Fibroblast of upper back skin (primary cell): Measurements from ENCODE around the gene ADGRG6.
A peak's percentile ranks its signal among the peaks of the same experiment; 100 is the strongest.
"Not testable (repeated sequence)": the region's sequence is repeated elsewhere in the genome, so short reads cannot be mapped to it uniquely, and the experiment has no call there.

Experiments used
- DNase-seq: peaks from one replicate; pipeline ENCODE4 v3.0.0-alpha.2; 2013

ADGRG6 gene

GRCh38 chr6:142322504-142323198 lies 20.8 kb downstream of the ADGRG6 start:
- no peak for DNase-seq

GRCh38 chr6:142323377-142323776 lies 21.6 kb downstream of the ADGRG6 start:
- no peak for DNase-seq

DNA sequence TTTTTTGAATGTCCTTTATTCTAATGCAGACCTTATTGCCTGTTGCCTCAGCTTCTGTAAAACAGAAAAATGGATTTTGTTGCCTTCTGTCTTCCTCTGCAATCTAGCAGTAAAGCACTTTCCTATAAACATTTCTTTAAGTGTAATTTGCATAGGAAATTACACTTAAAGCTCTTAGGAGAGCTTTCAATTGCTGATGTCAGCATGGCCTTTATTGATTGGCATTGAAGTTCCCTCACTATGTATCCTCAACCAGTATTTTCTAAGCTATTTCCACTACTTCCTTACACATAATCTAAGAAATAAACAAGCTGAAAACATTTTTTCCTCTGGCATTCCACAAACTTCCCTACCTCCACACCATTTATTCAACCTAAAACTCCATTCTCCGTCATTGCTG lies 22.3 kb downstream of the ADGRG6 start:
- no peak for DNase-seq

GRCh38 chr6:142325111-142325510 lies 23.3 kb downstream of the ADGRG6 start:
- DNase-seq: no peak

DNA sequence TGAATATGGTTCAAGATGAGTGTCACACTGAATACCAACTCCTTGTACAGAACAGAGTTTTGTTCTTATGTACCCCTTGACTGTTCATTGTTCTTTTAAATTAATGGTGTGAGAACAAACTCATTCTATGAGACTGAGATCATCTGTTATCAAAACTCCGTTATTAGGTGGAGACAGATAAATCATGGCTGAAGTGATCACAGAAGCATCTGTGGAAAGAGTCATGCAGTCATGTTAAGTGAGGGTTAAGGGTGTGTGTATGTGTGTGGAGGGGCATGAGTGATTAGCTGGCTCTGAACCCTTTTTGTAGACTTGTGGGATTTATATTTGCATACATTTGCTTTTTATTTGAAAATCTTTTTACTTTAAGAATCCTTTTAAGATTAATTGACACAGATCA lies 24.7 kb downstream of the ADGRG6 start:
- peak; percentile 25 for DNase-seq

DNA sequence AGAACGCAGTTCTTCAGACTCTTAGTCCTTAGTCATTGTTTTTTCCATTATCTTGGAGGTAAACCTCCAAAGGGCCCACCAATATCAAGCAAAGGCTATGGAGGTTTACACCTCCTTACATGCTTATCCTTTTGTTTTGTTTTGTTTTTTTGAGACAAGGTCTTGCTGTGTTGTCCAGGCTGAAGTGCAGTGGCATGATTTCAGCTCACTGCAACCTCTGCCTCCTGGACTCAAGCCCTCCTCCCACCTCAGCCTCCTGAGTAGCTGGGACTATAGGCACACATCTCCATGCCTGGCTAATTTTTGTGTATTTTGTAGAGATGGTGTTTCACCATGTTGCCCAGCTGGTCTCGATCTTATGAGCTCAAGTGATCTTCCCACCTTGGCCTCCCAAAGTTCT lies 26.3 kb downstream of the ADGRG6 start:
- no peak for DNase-seq

DNA sequence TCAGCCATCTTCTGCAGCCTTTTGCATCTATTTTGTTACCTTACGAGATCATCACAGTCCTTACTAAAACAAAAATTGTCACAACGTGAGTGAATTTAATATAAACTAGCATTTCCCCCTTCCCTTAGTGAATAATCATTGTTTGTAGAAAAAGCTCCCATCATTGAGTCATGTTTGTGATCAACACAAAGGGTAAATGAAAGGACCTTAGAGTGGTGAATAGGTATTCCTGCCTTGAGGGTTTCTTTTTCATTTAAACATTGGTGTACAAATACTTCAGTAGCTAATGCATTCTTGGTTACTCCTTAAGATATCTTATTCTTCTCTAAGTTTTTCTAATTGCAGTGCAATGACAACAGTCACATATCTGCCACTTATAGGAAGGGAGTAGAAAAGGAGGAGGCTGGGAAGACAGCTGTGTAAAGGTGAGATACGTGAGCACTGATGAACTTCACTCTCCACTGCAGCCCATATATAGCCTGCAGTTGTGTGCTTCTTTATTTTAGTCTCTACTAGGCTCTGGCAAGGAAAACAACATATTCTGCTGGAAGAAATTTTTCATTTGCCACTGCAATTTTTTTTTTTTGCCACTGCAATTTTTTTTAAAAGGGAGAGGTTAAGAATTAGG lies 27.8 kb downstream of the ADGRG6 start:
- no peak for DNase-seq

DNA sequence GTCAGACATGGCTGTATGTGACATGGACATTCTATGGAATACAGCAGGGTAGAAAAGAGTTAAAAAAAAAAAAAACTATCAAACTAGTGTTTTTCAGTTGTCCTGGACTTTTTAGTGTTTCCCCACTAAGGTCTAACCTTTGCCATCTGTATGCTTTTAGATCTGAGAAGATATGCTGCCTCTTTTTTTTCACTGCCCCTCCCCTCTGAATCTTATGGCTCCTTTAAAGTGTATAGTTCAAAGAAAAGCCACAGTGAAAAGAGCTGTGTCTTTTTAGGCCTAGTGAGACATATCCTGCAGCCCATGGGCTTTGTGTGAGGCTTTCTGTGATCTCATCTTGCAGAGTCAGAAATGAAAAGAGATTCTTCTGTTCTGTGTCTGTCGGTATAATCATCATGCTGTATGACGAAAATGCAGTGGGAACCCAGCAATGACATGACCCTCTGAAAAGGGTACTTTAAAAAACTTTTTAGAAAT lies 29.3 kb downstream of the ADGRG6 start:
- peak; percentile 64 for DNase-seq

- no peak for DNase-seq
These were observed 29.8 kb downstream of the ADGRG6 start for GRCh38 chr6:142331601-142332000.

- DNase-seq: no peak
These were observed 30.7 kb downstream of the ADGRG6 start for GRCh38 chr6:142332393-142333098.

DNA sequence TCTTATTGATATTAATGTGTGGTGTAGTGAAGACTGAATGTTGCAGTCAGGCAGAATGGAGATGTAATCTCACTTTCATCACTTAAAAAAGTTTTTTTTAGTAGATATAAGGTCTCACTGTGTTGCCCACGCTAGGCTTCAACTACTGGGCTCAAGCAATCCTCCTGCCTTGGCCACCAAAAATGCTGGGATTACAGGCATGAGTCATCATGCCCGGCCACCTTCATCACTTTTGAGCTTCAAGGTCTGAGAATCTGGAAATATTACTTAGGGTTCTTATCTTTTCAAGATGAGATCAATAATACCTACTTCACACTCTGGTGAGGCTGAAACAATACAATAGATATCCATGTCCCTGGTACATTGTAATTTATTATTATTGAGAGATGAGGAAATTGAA lies 31.6 kb downstream of the ADGRG6 start:
- no peak for DNase-seq

DNA sequence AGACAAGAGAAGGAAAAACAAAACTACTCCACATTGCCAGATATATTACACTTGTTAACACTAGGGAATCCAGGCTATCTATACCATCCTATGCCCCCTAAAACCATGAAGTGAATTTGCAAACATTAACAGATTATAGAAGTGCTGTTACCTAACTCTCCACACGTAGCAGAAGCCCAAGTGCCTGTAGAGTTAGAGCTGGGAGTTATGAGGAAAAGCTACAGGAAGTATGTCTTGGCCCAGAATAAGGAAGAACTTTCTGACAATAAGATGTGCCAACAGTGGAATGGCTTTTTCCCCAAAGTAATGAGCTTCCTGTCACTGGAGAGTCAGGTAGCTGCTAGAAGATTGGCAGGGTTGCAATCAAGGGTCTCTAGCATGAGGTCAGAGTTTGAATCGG lies 32.5 kb downstream of the ADGRG6 start:
- DNase-seq: no peak

- no peak for DNase-seq
These were observed 33.6 kb downstream of the ADGRG6 start for GRCh38 chr6:142335415-142335814.

GRCh38 chr6:142336183-142336582 lies 34.4 kb downstream of the ADGRG6 start:
- no peak for DNase-seq

DNA sequence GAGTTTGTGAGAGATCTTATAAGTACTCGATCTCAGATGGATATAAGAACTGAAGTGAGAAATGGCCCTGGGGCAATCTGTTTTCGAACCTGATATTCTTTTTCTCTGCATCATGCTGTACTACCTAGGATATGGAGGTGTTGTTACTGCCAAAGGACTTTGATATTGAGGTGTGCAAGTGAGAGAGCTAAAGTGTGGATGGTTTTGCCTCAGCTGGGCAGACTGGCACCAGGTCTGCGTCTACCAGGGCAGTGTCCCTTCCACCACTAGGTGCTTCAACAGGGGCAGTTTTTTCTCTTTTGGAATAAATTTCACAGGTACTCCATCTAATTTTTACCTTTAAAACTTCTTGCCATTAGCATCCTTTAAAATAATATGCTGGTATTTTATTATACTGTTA lies 35.0 kb downstream of the ADGRG6 start:
- DNase-seq: no peak

DNA sequence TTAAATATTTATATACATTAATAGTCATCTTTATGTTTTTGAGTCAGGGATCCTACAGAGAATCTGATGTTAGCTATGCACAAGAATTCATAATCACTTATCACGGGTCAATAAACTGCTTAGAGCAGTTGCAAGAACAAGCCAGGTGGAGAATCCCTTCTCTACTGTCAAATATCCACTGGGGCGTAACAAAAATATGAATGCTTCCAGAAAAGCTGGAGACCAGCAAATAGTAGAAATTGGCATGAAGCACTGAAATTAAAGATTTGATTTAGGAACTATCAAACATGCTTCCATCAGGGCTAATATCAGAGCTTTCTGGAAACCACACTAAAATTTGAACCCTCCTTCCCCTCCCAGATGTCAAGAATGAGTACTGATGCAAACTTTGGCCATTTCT lies 37.3 kb downstream of the ADGRG6 start:
- no peak for DNase-seq

DNA sequence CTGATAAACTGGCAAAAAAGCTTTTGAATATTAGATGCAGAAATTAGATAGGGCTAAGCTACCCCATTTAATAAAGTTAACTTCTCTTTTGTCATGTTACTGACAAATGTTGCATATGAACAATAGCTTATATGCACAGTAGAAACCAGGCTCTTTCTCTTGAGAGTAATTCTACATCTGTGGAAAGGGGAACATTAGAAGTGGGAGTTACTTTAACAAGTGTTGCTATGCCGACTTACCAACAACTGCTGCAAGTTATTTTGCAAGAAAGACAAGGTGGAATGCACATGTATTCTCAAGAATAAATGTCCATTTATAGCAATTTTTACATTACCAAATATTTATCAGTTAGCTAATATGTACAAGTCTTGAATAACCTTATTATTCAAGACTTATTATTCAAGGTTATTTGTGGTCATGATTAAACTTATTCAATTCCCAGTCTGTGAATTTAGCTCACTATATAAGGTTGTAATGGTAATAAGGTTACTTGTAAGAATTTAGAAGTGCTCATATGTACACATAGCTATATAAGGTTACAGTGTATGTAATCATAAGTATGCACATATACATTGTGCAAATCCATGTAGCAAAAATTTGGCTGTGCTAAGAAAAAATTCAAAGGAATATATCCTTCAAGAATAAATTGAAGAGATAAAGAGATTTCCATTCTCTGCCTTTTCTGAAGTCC lies 38.3 kb downstream of the ADGRG6 start:
- no peak for DNase-seq

DNA sequence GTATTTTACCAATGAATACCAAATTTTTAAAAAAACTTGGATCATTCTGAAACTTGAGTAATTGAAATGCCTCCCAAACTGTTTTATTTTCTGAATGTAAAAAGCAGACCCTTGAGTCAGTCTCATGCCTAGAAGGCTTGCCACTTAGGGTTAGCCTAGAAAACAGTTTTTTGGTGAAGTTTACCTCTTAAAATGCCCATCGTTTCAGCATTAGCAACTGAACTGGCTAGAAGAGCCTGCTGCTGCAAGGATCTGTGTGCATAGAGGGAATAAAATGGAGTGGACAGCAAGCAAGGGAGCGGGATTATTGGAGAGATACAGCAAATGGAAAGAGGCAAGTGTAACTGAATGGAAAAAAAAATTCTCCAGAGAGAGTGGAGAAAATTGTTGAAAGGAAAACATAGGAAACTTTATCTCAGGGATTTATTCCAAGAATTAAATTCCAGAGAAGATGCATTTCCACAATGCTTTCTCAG lies 40.1 kb downstream of the ADGRG6 start:
- DNase-seq: no peak

DNA sequence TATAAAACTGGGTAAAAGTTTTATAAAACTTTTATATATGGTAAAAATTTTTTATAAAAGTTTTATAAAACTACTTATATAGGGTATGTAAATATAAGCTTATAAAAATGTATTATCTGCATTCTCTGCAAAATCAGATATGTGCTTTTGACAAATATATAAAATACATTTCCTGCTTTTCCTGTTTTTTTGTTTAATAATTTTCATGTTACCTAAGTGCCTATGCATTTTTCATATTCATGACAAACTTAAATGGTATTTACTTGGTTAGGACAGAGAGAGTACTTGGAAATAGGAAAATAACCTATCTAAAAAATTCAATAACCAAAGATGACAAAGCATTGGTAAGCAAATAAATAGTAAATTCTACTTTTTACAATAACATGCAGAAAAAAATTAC lies 41.2 kb downstream of the ADGRG6 start:
- DNase-seq: no peak

DNA sequence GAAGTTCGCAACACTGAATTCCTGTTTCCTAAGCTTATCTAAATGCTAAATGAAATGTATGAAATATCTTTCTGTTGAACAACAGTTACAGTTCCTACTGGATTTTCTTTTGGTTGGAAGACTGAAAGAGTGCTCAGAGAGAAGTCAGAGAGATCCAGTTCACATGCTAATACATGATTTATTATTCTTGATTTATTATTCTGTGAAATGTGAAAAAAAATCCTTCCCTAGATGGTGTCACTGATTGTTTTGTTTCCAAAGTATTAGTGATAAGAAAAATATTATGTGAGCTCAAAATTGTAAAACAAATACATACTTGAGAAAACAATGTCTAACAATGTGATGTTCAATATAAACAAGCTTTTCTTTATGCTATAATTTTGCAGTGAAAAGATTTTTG lies 42.1 kb downstream of the ADGRG6 start:
- DNase-seq: no peak

DNA sequence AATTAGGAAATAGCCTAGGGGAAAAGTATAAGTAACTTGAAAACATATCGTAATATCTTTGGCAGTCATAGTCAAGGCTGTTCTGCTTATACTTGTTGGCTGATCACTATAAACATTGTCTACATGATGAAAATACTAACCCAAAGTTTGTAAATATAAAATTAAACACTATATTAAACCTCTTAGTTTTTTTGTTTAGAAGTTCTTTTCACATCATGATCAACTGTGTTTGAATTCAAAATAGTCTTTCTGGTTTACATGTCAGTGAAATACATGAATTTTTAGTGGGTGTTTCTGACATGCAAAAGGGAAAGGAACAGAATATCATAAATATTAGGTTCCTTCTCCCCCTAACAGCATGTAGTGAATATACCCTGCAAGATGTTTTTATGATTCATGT lies 43.5 kb downstream of the ADGRG6 start:
- DNase-seq: no peak

GRCh38 chr6:142346166-142346565 lies 44.4 kb downstream of the ADGRG6 start:
- not testable (repeated sequence) for DNase-seq

GRCh38 chr6:142349215-142349823 lies 47.5 kb downstream of the ADGRG6 start:
- DNase-seq: no peak
